Endothelial cell of umbilical vein (primary cell): ENCODE data around the gene NT5M. TPM values are rescaled to one million over a fixed set of nuclear protein-coding genes. Genes with fewer than 3 reads are reported as not detected.

Source experiments
- BruUV-seq: library from RNA; stranded (reverse); fragments of 400-500 nt; replicated peaks from 2 replicates; lab custom pipeline; 2021; lab: Mats Ljungman, UMichigan
- CTCF ChIA-PET: fragments of 300-600, 350-600 bp; sonication (Branson Sonifier 250); formaldehyde crosslinking; loops from one replicate; lab custom pipeline; 2021; ENCODE audit warnings: antibody characterized with exemption, inconsistent platforms; lab: Charles Lee
- POLR2A ChIA-PET: fragments of 300-600, 350-600 bp; sonication (Branson Sonifier 250); formaldehyde crosslinking; loops from one replicate; lab custom pipeline; 2021; ENCODE audit warnings: antibody characterized with exemption, inconsistent platforms; lab: Charles Lee
- DNase-seq: peaks from one replicate; pipeline ENCODE4 v3.0.0-alpha.2; 2011; ENCODE audit warnings: low read depth, low spot score
- FAIRE-seq: peaks from 2 replicates; lab custom pipeline; 2011; peaks lifted over from hg19 to GRCh38; lab: Jason Lieb, UNC
- H2AFZ ChIP-seq: 2 replicates; pipeline ENCODE4 v1.6.0; 2012; ENCODE audit warnings: low read depth, low read length, control low read depth, inconsistent platforms
- H3K27ac ChIP-seq: 2 replicates; pipeline ENCODE4 v1.5.1; 2011; ENCODE audit warnings: low read depth, mild to moderate bottlenecking, control low read depth, low read length, moderate library complexity; ENCODE audit not compliant: insufficient read depth
- H3K27me3 ChIP-seq, 2 experiments: 2 replicates each; pipeline versions ENCODE4 v1.6.0 to v1.6.1; 2011; ENCODE audit warnings: low read length in 2 of 2, mixed read lengths in 1 of 2; ENCODE audit not compliant: control insufficient read depth in 2 of 2, insufficient read depth in 2 of 2
- H3K36me3 ChIP-seq, 2 experiments: 2 replicates in 1 of 2; 3 replicates in 1 of 2; pipeline ENCODE4 v1.5.1; 2011; ENCODE audit warnings: low read length in 2 of 2, mild to moderate bottlenecking in 1 of 2, moderate library complexity in 1 of 2; ENCODE audit not compliant: control insufficient read depth in 2 of 2, insufficient read depth in 2 of 2; ENCODE audit errors: extremely low read depth in 1 of 2
- H3K4me1 ChIP-seq: 3 replicates; pipeline ENCODE4 v1.5.1; 2011; ENCODE audit warnings: mild to moderate bottlenecking, low read length; ENCODE audit not compliant: control insufficient read depth, insufficient read depth; ENCODE audit errors: extremely low read depth
- H3K4me2 ChIP-seq: 2 replicates; pipeline ENCODE4 v1.6.1; 2011; ENCODE audit warnings: low read length, control low read depth, mixed read lengths; ENCODE audit not compliant: insufficient read depth
- H3K4me3 ChIP-seq, 3 experiments: fragments of 200-600 bp in 1 of 3; sonication (generic), shearing (Covaris generic) in 1 of 3; replicated peaks in 1 of 3; 2 replicates each; pipeline ENCODE4 v1.5.1; 2011 to 2016; ENCODE audit warnings: control low read depth in 3 of 3, low read length in 3 of 3, mild to moderate bottlenecking in 2 of 3, inconsistent platforms in 1 of 3, low read depth in 1 of 3, moderate library complexity in 1 of 3; ENCODE audit not compliant: insufficient read depth in 1 of 3
- H3K79me2 ChIP-seq: 2 replicates; pipeline ENCODE4 v1.6.0; 2012; ENCODE audit warnings: low read length, inconsistent platforms; ENCODE audit not compliant: control insufficient read depth, insufficient read depth
- H3K9ac ChIP-seq: replicated peaks from 2 replicates; pipeline ENCODE3; 2011; ENCODE audit warnings: low read length, control low read depth; ENCODE audit not compliant: insufficient read depth; ENCODE audit errors: extremely low read depth
- H3K9me1 ChIP-seq: replicated peaks from 3 replicates; pipeline ENCODE4 v1.6.0; 2011; ENCODE audit warnings: mild to moderate bottlenecking, low read length; ENCODE audit not compliant: control insufficient read depth, insufficient read depth; ENCODE audit errors: extremely low read depth
- H3K9me3 ChIP-seq: replicated peaks from 2 replicates; pipeline ENCODE4 v1.5.1; 2012; ENCODE audit warnings: low read length, inconsistent platforms; ENCODE audit not compliant: control insufficient read depth, insufficient read depth
- H4K20me1 ChIP-seq: replicated peaks from 2 replicates; pipeline ENCODE3; 2011; ENCODE audit warnings: mild to moderate bottlenecking, low read length; ENCODE audit not compliant: control insufficient read depth, insufficient read depth; ENCODE audit errors: extremely low read depth
- CTCF ChIP-seq, 2 donors: IDR thresholded peaks; 1 replicate in 1 of 2; 2 replicates in 1 of 2; pipeline ENCODE4 v1.5.1; 2011; ENCODE audit warnings: low read length in 2 of 2, mild to moderate bottlenecking in 2 of 2, moderate library complexity in 2 of 2, control low read depth in 1 of 2, inconsistent platforms in 1 of 2, low read depth in 1 of 2; ENCODE audit not compliant: insufficient read depth in 1 of 2; ENCODE audit errors: extremely low read depth in 1 of 2
- EZH2 ChIP-seq: IDR thresholded peaks from 2 replicates; pipeline ENCODE4 v1.6.1; 2012; ENCODE audit warnings: borderline replicate concordance, low read depth, mild to moderate bottlenecking, moderate library complexity, low read length, inconsistent platforms; ENCODE audit not compliant: severe bottlenecking
- FOS ChIP-seq: IDR thresholded peaks from 2 replicates; pipeline ENCODE4 v1.6.1; 2011; ENCODE audit warnings: mild to moderate bottlenecking, low read length, moderate library complexity, borderline replicate concordance; ENCODE audit not compliant: insufficient read depth
- GATA2 ChIP-seq: IDR thresholded peaks from 2 replicates; pipeline ENCODE4 v1.7.0; 2011; ENCODE audit warnings: low read depth, mild to moderate bottlenecking, moderate library complexity, mixed read lengths, low read length; ENCODE audit not compliant: insufficient read length, insufficient read depth
- JUN ChIP-seq: IDR thresholded peaks from 2 replicates; pipeline ENCODE4 v1.6.1; 2011; ENCODE audit warnings: borderline replicate concordance, low read depth; ENCODE audit not compliant: insufficient read length, insufficient read depth
- MAX ChIP-seq: IDR thresholded peaks from 2 replicates; pipeline ENCODE4 v1.6.1; 2011; ENCODE audit not compliant: insufficient read depth, insufficient read length
- MYC ChIP-seq: IDR thresholded peaks from one replicate; pipeline ENCODE4 v1.6.1; 2011; ENCODE audit warnings: mild to moderate bottlenecking, low read depth, low read length
- POLR2A ChIP-seq: IDR thresholded peaks from 2 replicates; pipeline ENCODE4 v1.6.1; 2012; ENCODE audit warnings: low read depth, mild to moderate bottlenecking, control low read depth, low read length
- POLR2AphosphoS5 ChIP-seq: IDR thresholded peaks from 2 replicates; pipeline ENCODE4 v1.6.1; 2012; ENCODE audit warnings: low read depth, mild to moderate bottlenecking, control low read depth, low read length, moderate library complexity; ENCODE audit not compliant: insufficient read depth
- dilution Hi-C: fragments of 300-500 bp; cut with MboI; formaldehyde crosslinking; loops from one replicate; pipeline ENCODE4 v1.15.0; 2019; ENCODE audit warnings: low sequenced_read_pairs; ENCODE audit not compliant: extremely low pct_ligation_motif_present
- intact Hi-C: fragments of 100-400 bp; cut with micrococcal nuclease; formaldehyde crosslinking; loops from one replicate; pipeline ENCODE4 v1.10.0; 2022
- polyA plus RNA-seq, 4 experiments: library from polyadenylated mRNA; depleted of rRNA in 3 of 4; stranded (reverse) in 3 of 4; unstranded in 1 of 4; fragments of >200 nt; gene quantifications; 2 replicates each; pipeline versions ENCODE4 v1.2.1 to v1.2.3, GENCODE V29; 2011 to 2012; ENCODE audit warnings: missing spikeins in 1 of 4
- total RNA-seq: library from RNA; stranded (reverse); gene quantifications from 2 replicates; pipeline ENCODE4 v1.2.3, GENCODE V29; 2021

NT5M gene
- total and polyA plus RNA-seq, 2 donors (not counting 3 experiments of a cell fraction or from before 2014, with no cell fraction given): 0.91 to 3.0 TPM

- no peak overlapping the region for H3K27ac ChIP-seq
- no peak overlapping the region for H3K9ac ChIP-seq
- POLR2A ChIA-PET: no interaction called here
- no TSS peak for BruUV-seq
- no peaks in the 10 kb centered on the region for H4K20me1 ChIP-seq
- H2AFZ ChIP-seq: no peak overlapping the region
- H3K4me1 ChIP-seq: no peaks in the 10 kb centered on the region
- intact Hi-C loops: no loop called here
- no peak for TF ChIP-seq JUN
- no peak for TF ChIP-seq MYC
- TF ChIP-seq EZH2: no peak
- TF ChIP-seq POLR2A: no peak
- TF ChIP-seq MAX: no peak
- no peak for TF ChIP-seq POLR2AphosphoS5
- no peak for TF ChIP-seq FOS
- no peak for TF ChIP-seq GATA2
- no peak for TF ChIP-seq CTCF (IDR thresholded peaks at IDR 0.05; ENCODE audit: extremely low read depth in 1 of 2, insufficient read depth in 1 of 2, low read depth in 1 of 2, low read length in 2 of 2)
- FAIRE-seq: no peak
- H3K36me3 ChIP-seq: no peaks in the 10 kb centered on the region
- H3K4me3 ChIP-seq: no peak overlapping the region
- no peaks in the 10 kb centered on the region for H3K9me3 ChIP-seq
- H3K79me2 ChIP-seq: no peaks in the 10 kb centered on the region
- dilution Hi-C loops: no loop called here
- CTCF ChIA-PET: no interaction called here
- no peaks in the 10 kb centered on the region for H3K9me1 ChIP-seq
- H3K27me3 ChIP-seq: no peaks in the 10 kb centered on the region
- H3K4me2 ChIP-seq: no peak overlapping the region
- no peak for DNase-seq
These were observed 22.6 kb downstream of the NT5M start for GRCh38 chr17:17325816-17326215.
